ENCODE measurements around the gene CAMK1D.

Gene CAMK1D

GRCh38 chr10:12369982-12370381 is 20.6 kb downstream of the CAMK1D start:
- Histone ChIP-seq H3K9ac (no peak overlapping the region), H3K4me2 (no peak overlapping the region), H3K27me3 (ENCODE audit: insufficient read depth, low read depth) (no peaks in the 10 kb centered on the region), H3K4me1 (ENCODE audit: low read depth, poor library complexity, severe bottlenecking) (peaks cover 38% of the 10 kb centered on the region), H3K4me3 (IDR thresholded peaks at IDR 0.05; ENCODE audit: insufficient read depth, low read depth, low read length) (no peak overlapping the region), H4K20me1 (ENCODE audit: insufficient read depth) (no peaks in the 10 kb centered on the region), H3K79me2 (ENCODE audit: insufficient read depth, low read depth) (peaks cover 45% of the 10 kb centered on the region), H3K36me3 (ENCODE audit: insufficient read depth) (no peaks in the 10 kb centered on the region), H3K27ac (no peak overlapping the region), H2AFZ (ENCODE audit: low read depth) (no peak overlapping the region)
- TF ChIP-seq CTCF (conservative IDR thresholded peaks at IDR 0.05; ENCODE audit: low read depth, low read length), result no peak

GRCh38 chr10:12372846-12373245 is 23.5 kb downstream of the CAMK1D start:
- TF ChIP-seq CTCF (conservative IDR thresholded peaks at IDR 0.05; ENCODE audit: low read depth, low read length), result no peak
- H3K4me3 ChIP-seq (IDR thresholded peaks at IDR 0.05; ENCODE audit: insufficient read depth, low read depth, low read length), result no peak overlapping the region
- no peak overlapping the region for H3K9ac ChIP-seq
- peaks cover 17% of the 10 kb centered on the region for H3K4me1 ChIP-seq (ENCODE audit: low read depth, poor library complexity, severe bottlenecking)
- H3K79me2 ChIP-seq (ENCODE audit: insufficient read depth, low read depth), result peaks cover 48% of the 10 kb centered on the region
- no peaks in the 10 kb centered on the region for H4K20me1 ChIP-seq (ENCODE audit: insufficient read depth)
- no peaks in the 10 kb centered on the region for H3K27me3 ChIP-seq (ENCODE audit: insufficient read depth, low read depth)
- H2AFZ ChIP-seq (ENCODE audit: low read depth), result no peak overlapping the region
- no peak overlapping the region for H3K4me2 ChIP-seq
- no peak overlapping the region for H3K27ac ChIP-seq
- no peaks in the 10 kb centered on the region for H3K36me3 ChIP-seq (ENCODE audit: insufficient read depth)

- Histone ChIP-seq H2AFZ (ENCODE audit: low read depth) (no peak overlapping the region), H3K79me2 (ENCODE audit: insufficient read depth, low read depth) (peaks cover 50% of the 10 kb centered on the region; the same call in 1 of the 2 replicates)
- TF ChIP-seq CTCF (conservative IDR thresholded peaks at IDR 0.05; ENCODE audit: low read depth, low read length), result no peak
Measured at GRCh38 chr10:12375076-12375504, 25.7 kb downstream of the CAMK1D start.

GRCh38 chr10:12376211-12376610 is 26.9 kb downstream of the CAMK1D start:
- Histone ChIP-seq H3K79me2 (ENCODE audit: insufficient read depth, low read depth) (peaks cover 44% of the 10 kb centered on the region; the same call in 1 of the 2 replicates), H2AFZ (ENCODE audit: low read depth) (no peak overlapping the region), H4K20me1 (ENCODE audit: insufficient read depth) (no peaks in the 10 kb centered on the region), H3K36me3 (ENCODE audit: insufficient read depth) (no peaks in the 10 kb centered on the region), H3K9ac (no peak overlapping the region), H3K4me2 (no peak overlapping the region), H3K27me3 (ENCODE audit: insufficient read depth, low read depth) (no peaks in the 10 kb centered on the region), H3K27ac (no peak overlapping the region), H3K4me1 (ENCODE audit: low read depth, poor library complexity, severe bottlenecking) (no peaks in the 10 kb centered on the region), H3K4me3 (IDR thresholded peaks at IDR 0.05; ENCODE audit: insufficient read depth, low read depth, low read length) (no peak overlapping the region)
- no peak for TF ChIP-seq CTCF (conservative IDR thresholded peaks at IDR 0.05; ENCODE audit: low read depth, low read length)

More at GRCh38 chr10:12375076-12375504, 25.7 kb downstream of the CAMK1D start:
- no peaks in the 10 kb centered on the region for H3K27me3 ChIP-seq (ENCODE audit: insufficient read depth, low read depth)
- no peak overlapping the region for H3K9ac ChIP-seq
- H3K4me1 ChIP-seq (ENCODE audit: low read depth, poor library complexity, severe bottlenecking), result no peaks in the 10 kb centered on the region
- H3K4me2 ChIP-seq, result no peak overlapping the region
- H3K36me3 ChIP-seq (ENCODE audit: insufficient read depth), result no peaks in the 10 kb centered on the region
- no peak overlapping the region for H3K4me3 ChIP-seq (IDR thresholded peaks at IDR 0.05; ENCODE audit: insufficient read depth, low read depth, low read length)
- no peaks in the 10 kb centered on the region for H4K20me1 ChIP-seq (ENCODE audit: insufficient read depth)
- H3K27ac ChIP-seq, result no peak overlapping the region
